Liver (tissue), 3 donors: ENCODE results near the gene PPP3CB.

Source experiments
- EGR1 ChIP-seq, 2 donors: IDR thresholded peaks; 2 replicates each; pipeline ENCODE4 v1.6.1; 2016 to 2018; ENCODE audit warnings: antibody characterized with exemption in 2 of 2, low read depth in 2 of 2
- HNF4G ChIP-seq: IDR thresholded peaks from 2 replicates; pipeline ENCODE4 v1.6.1; 2016; ENCODE audit warnings: antibody characterized with exemption
- RAD21 ChIP-seq, 2 donors: IDR thresholded peaks; 2 replicates each; pipeline ENCODE4 v1.6.1; 2016; ENCODE audit warnings: antibody characterized with exemption in 2 of 2, mild to moderate bottlenecking in 2 of 2
- ZBTB33 ChIP-seq: IDR thresholded peaks from 2 replicates; pipeline ENCODE4 v1.6.1; 2016; ENCODE audit warnings: antibody characterized with exemption
- TF ChIP-seq, protein P1 (sequence below): fragments of 150-350 bp; IDR thresholded peaks from 2 replicates; pipeline ENCODE4 v1.5.1; 2017; ENCODE audit warnings: improper control_type of control experiment, low read depth, low read length; ENCODE audit not compliant: missing input control
- donor health status: healthy.
- donor health status: healthy.

DNA sequence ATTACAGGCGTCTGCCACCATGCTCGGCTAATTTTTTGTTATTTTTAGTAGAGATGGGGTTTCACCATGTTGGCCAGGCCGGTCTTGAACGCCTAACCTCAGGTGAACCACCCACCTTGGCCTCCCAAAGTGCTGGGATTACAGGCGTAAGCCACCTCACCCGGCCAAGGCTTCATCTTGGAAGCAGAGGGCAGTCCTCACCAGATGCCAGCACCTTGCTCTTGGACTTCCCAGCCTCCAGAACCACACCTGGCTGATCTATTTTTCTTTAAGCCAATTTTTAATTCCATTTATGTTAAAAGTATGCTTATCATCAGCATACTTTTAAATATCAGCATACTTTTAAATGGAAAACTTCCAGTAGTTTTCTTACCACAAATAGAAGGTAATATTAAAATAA lies 94.2 kb downstream of the PPP3CB start:
- TF ChIP-seq RAD21 (IDR thresholded peaks at IDR 0.05) (no peak), HNF4G (no peak), ZBTB33 (no peak), EGR1 (IDR thresholded peaks at IDR 0.05; ENCODE audit: low read depth in 2 of 2) (no peak)
- TF ChIP-seq, protein P1, sequence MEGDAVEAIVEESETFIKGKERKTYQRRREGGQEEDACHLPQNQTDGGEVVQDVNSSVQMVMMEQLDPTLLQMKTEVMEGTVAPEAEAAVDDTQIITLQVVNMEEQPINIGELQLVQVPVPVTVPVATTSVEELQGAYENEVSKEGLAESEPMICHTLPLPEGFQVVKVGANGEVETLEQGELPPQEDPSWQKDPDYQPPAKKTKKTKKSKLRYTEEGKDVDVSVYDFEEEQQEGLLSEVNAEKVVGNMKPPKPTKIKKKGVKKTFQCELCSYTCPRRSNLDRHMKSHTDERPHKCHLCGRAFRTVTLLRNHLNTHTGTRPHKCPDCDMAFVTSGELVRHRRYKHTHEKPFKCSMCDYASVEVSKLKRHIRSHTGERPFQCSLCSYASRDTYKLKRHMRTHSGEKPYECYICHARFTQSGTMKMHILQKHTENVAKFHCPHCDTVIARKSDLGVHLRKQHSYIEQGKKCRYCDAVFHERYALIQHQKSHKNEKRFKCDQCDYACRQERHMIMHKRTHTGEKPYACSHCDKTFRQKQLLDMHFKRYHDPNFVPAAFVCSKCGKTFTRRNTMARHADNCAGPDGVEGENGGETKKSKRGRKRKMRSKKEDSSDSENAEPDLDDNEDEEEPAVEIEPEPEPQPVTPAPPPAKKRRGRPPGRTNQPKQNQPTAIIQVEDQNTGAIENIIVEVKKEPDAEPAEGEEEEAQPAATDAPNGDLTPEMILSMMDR, result no peak
